UCSD-AML1 (cell line): ENCODE results near the gene PNPLA6.
"Not testable (repeated sequence)": the region's sequence is repeated elsewhere in the genome, so short reads cannot be mapped to it uniquely, and the experiment has no call there.

Experiments used
- DNase-seq: peaks from one replicate; lab custom pipeline; 2025; ENCODE audit not compliant: unreplicated experiment; lab: John Stamatoyannopoulos, UW

PNPLA6 gene

GRCh38 chr19:7552781-7553180 is 17.3 kb downstream of the PNPLA6 start:
- DNase-seq: no peak

DNA sequence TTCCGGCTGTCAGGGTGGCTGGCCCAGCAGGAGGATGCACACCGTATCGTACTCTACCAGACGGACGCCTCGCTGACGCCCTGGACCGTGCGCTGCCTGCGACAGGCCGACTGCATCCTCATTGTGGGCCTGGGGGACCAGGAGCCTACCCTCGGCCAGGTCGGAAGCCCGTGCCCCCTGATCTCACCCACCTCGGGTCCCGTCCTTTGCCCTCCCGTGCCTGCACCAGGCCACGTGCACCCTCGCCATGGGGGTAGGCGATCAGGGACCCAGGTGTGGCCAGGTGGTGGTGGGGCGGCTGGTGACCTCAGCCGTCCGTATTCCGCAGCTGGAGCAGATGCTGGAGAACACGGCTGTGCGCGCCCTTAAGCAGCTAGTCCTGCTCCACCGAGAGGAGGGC is 19.0 kb downstream of the PNPLA6 start:
- DNase-seq: no peak

GRCh38 chr19:7554990-7555864 is 19.7 kb downstream of the PNPLA6 start:
- DNase-seq: no peak

DNA sequence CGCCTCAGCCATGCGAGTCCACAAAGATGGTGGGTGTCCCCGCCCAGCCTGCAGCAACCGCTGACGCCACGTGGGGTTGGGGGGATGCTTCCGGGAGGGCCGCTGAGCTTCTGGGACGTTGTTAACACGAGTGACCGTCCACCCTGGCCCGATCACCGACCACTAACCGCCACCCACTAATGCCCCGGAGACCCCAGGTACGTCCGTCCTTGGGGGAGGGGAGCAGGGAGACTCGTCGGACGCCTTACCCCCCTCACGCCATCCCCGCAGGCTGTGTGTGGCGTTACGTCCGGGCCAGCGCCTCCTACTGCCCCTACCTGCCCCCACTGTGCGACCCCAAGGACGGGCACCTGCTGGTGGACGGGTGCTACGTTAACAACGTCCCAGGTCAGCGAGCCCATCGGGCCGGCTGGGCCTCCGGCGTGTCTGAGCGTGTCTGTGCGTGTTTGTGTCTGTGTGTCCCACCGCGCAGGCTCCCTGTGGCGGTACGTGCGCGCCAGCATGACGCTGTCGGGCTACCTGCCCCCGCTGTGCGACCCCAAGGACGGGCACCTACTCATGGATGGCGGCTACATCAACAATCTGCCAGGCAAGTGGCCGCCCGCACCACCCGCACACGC is 21.3 kb downstream of the PNPLA6 start:
- no peak for DNase-seq

GRCh38 chr19:7558667-7559066 is 23.1 kb downstream of the PNPLA6 start:
- no peak for DNase-seq

GRCh38 chr19:7559102-7559501 is 23.6 kb downstream of the PNPLA6 start:
- no peak for DNase-seq

- no peak for DNase-seq
Measured at GRCh38 chr19:7560255-7560654, 24.7 kb downstream of the PNPLA6 start.

DNA sequence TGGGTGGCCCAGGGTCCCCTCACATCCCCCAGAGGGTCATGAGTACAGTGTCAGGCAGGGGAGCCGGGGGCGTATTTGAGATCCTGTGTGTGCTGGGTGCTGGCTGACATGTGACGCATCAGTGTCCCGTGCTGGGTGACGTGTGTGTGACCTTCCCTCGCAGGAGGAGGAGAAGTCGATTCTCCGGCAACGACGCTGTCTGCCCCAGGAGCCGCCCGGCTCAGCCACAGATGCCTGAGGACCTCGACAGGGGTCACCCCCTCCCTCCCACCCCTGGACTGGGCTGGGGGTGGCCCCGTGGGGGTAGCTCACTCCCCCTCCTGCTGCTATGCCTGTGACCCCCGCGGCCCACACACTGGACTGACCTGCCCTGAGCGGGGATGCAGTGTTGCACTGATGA is 25.8 kb downstream of the PNPLA6 start:
- DNase-seq: no peak

DNA sequence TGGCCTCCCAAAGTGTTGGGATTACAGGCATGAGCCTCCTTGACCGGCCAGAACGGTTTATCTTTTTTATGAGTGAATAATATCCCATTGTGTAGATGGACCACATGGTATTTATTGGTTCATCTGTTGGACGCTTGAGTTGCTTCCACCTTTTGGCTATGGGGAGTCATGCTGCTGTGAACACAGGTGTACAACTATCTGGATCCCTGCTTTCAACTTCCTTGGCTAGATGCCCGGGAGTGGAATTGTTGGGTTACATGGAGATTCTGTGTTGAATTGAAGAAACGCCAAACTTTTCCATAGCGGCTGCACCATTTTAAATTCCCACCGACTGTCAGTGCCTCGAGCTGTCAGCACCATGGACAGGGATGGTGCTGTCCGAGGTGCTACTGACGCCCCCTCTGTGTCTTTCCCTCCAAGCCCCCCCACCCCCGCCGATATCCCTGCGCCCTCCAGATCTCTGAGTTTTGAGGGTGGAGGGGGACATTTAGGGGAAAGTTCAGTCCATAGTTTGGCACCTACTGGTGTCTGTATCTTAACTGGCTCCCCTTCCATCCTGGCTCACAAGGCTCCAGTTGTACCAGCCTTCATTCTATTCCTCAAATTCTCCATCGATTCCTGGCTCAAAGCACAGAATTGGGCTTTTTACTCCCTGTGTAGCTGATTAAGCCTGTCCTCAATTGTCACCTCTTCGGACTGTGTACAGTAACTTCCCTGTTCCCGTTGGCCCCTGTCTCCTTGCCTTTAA is 27.3 kb downstream of the PNPLA6 start:
- DNase-seq: no peak

DNA sequence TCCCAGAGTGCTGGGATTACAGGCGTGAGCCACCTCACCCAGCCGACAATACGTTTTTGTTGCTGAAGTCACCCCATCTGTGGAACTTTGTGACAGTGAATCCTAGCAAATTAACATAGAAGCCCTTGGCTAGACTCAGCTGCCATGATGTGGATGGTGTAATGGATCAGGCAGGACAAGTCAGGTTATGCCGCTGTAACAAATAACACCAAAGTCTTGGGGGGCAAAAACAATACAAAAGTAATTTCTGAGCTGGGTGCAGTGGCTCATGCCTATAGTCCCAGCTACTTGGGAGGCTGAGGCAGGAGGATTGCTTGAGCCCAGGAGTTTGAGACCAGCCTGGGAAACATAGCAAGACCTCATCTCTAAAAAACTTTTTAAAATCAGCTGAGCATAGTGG is 29.3 kb downstream of the PNPLA6 start:
- DNase-seq: no peak

DNA sequence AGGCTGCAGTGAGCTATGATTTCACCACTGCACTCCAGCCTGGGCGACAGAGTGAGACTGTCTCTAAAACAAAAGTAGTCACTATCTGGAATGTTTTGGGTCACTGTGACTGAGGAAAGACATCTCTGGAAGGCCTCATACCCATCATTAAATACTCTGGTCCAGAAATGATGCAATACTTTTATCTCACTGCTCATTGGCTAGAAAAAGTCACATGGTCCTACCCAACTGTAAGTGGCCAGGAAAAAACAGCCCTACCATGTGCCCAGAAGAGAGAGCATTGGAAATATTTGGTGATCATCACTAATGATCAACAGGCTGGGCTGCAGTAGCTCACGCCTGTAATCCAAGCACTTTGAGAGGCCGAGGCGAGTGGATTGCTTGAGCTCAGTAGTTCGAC is 29.8 kb downstream of the PNPLA6 start:
- no peak for DNase-seq

DNA sequence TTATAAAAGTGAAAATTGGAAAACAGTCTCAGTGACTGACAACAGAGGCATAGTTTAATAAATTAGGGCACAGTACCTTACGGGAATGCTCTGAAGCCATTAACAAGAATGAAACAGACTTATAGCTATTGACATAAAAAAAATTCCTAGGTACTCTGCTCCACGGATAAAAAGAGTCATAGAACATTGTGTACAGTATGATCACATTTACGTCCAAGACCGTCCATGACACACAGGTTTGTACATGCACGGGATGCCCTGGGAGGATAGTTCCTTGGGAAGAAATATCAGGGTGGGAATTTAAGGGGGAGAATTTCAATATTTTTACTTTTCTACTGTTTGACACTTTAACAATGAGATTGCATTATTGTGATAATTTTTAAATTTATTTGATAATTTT is 35.2 kb downstream of the PNPLA6 start:
- DNase-seq: no peak

DNA sequence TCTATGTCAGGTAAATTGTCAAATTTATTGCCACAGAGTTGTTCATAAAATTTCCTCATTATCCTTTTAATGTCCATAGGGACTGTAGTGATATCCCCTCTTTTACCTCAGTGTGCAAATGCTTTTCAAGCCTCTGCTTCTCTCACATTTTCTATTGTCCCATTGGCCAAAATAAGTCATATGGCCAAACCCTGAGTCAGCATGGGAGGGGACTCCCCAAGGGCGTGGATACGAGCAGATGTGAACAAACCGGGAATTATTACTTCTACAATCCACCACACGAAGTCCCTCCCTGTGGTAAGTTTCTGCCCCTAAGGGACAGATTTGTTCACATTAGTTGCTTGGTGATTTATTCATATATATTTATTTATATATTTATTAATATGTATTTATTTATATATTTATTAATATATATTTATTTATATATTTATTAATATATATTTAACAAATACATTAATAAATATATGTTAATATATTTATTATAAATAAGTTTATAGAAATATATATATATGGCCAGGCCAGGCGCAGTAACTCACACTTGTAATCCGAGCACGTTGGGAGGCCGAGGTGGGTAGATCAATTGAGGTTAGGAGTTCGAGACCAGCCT is 40.0 kb downstream of the PNPLA6 start:
- no peak for DNase-seq

DNA sequence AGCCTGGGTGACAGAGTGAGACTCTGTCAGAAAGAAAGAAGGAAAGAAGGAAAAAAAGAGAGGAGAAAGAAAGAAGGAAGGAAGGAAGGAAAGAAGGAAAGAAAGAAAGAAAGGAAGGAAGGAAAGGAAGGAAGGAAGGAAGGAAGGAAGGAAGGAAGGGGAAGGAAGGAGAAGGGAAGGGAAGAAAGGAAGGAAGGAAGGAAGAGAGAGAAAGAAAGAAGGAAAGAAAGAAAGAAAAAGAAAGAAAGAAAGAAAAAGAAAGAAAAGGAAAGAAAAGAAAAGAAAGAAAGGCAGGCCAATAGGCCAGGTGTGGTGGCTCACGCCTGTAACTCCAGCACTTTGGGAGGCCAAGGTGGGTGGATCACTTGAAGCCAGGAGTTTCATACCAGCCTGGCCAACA is 41.9 kb downstream of the PNPLA6 start:
- not testable (repeated sequence) for DNase-seq

DNA sequence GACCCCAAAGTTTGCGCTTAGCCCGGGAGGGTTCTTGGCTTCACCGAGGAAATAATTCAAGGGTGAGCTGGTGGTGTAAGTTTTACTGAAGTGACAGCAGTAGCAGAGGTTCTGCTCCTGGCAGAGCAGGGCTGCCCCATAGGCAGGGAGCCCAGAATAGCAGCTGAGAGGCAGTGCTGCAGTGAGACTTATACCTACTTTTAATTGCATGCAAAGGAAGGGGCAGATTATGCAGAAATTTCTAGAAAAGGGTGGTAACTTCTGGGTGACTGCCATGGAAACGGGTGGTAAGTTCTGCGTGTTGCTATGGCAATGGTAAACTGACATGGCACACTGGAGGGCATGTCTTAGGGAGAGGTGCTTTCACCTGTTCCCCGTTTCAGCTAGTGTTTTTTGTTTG is 42.6 kb downstream of the PNPLA6 start:
- no peak for DNase-seq

- DNase-seq: no peak
Measured at GRCh38 chr19:7579182-7579581, 43.7 kb downstream of the PNPLA6 start.

GRCh38 chr19:7582446-7582845 is 46.9 kb downstream of the PNPLA6 start:
- DNase-seq: no peak

DNA sequence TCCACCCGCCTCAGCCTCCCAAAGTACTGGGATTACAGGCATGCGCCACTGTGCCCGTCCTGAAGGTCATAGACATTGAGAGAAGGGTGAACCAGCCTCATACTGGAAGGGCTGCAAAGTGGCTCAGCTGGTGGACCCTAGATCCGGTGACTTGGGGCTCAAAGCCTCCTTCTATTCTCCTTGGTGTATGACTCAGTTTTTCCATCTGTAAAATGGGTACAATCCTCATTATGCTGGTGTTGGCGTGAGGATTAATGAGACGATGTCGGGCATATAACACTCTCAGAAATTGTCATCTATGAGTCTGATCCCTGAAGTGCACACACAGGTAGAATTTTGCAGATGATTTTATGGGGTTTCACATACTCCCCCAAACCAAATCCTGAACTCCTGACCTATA is 54.3 kb downstream of the PNPLA6 start:
- no peak for DNase-seq

DNA sequence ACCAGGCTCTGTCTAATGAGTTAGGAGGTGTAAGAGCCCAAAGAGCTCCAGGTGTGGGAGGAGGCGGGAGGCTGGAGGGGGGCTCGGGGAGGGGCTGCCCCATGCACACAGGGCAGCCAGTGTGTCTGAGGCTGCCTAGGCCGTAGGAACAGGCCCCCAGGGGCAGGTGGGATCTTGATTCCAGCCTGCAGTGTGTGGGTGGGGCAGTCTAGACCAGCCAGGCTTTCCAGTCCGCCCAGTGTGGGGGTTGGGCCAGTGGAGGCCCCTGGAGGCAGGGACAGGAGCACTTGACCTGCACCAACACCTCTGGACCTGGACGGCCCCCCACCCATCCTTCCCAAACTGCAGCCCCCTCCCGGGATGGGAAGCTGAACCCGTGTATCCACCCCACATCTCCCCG is 54.7 kb downstream of the PNPLA6 start:
- no peak for DNase-seq

DNA sequence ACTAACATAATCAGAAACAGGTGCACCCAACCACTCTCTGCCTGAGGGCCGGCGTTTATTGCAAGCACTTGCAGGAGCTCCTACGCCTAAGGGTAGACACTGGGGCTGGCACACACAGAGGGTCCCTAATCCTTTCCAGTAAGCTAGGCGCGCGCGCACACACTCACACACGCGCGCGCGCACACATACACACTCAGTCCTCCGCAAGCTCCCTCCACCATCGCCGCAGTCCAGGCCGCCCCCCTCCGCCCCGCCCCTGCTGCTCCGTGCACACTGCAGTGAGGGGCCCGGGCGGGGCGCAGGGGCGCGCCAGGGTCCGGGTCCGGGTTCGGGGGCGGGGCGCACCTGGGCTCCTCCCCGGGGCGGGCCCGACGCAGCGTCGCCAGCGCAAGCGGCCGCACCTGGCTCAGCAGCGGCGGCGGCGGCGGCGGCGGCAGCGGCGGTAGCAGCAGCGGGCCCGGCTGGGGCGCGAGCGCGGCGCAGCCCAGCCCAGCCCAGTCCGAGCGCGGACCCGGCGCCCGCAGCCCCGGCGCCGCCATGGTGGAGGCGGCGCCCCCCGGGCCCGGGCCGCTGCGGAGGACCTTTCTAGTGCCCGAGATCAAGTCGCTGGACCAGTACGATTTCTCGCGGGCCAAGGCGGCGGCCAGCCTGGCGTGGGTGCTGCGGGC is 60.1 kb downstream of the PNPLA6 start, which contains the start of gene CAMSAP3:
Gene CAMSAP3 (plus strand): TSS at position 398 of the 668 bp plus-strand sequence. CDS start 140 bp downstream, at position 538.
- DNase-seq: no peak
